ENCODE measurements around the gene ENTPD1. TPM values are rescaled to one million over a fixed set of nuclear protein-coding genes. Genes with fewer than 3 reads are reported as not detected.

ENTPD1 gene
- total RNA-seq, 2 experiments from 2014 or later, result 2.5 to 2.8 TPM

DNA sequence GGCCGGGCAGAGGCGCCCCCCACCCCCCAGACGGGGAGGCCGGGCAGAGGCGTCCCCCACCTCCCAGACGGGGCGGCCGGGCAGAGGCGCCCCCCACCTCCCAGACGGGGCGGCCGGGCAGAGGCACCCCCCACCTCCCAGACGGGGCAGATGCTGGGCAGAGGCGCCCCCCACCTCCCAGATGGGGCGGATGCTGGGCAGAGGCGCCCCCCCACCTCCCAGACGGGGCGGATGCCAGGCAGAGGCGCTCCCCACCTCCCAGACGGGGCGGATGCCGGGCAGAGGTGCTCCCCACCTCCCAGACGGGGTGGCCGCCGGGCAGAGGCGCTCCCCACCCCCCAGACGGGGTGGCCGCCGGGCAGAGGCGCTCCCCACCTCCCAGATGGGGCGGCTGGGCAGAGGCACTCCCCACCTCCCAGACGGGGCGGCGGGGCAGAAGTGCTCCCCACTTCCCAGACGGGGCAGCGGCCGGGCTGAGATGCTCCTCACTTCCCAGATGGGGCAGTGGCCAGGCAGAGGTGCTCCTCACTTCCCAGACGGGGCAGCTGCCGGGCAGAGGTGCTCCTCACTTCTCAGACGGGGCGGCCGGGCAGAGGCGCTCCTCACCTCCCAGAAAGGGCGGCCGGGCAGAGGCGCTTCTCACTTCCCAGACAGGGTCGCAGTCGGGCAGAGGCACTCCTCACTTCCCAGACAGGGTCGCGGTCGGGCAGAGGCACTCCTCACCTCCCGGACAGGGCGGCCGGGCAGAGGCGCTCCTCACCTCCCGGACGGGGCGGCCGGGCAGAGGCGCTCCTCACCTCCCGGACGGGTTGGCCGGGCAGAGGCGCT, 53.6 kb downstream of the ENTPD1 start:
- DNase-seq, result no peak
- Mint-ChIP-seq H3K27ac (no peak overlapping the region), H3K36me3 (no peaks in the 10 kb centered on the region), H3K4me3 (no peak overlapping the region), H3K27me3 (peaks cover 18% of the 10 kb centered on the region), H3K9me3 (no peaks in the 10 kb centered on the region), H3K4me1 (ENCODE audit: low read depth) (peaks cover 5% of the 10 kb centered on the region)
- intact Hi-C loops (cut with micrococcal nuclease), result no loop called here
- CTCF ChIA-PET, result no interaction called here
- POLR2A ChIA-PET, result no interaction called here

DNA sequence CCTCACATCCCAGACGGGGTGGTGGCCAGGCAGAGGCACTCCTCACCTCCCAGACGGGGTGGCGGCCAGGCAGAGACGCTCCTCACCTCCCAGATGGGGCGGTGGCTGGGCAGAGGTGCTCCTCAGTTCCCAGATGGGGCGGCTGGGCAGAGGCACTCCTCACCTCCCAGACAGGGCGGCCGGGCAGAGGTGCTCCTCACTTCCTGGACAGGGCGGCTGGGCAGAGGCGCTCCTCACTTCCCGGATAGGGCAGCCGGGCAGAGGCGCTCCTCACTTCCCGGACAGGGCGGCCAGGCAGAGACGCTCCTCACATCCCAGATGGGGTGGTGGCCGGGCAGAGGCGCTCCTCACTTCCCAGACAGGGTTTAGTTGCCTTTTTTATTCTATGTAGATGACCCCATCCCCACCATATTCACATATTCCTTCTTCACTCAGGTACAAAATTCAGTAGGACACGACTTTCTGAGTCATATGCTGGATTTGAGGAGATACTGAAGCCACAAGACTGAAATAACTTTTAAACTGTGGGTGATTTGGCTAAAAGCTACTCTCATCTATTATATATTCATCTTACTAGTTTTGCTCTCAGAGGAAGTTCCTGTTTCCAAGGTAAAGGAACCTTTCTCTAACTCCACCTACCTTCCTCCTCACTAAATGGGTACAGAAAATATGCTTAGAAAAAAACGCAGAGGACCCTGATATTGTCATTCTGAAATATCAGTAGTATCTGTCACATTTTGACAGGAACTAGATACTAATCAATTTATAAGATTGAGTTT, 54.4 kb downstream of the ENTPD1 start:
- intact Hi-C loops (cut with micrococcal nuclease), result no loop called here
- H3K4me1 Mint-ChIP-seq (ENCODE audit: low read depth), result peaks cover 10% of the 10 kb centered on the region
- ChIA-PET POLR2A (no interaction called here), CTCF (interaction anchor here (2.0 kb wide), 1 partner anchor 31 kb away, joined by 8 read pairs; no protein-coding TSS in a partner anchor)
- no peak overlapping the region for H3K27ac Mint-ChIP-seq
- no peaks in the 10 kb centered on the region for H3K9me3 Mint-ChIP-seq
- DNase-seq, result no peak
- H3K36me3 Mint-ChIP-seq, result no peaks in the 10 kb centered on the region
- peaks cover 18% of the 10 kb centered on the region for H3K27me3 Mint-ChIP-seq
- H3K4me3 Mint-ChIP-seq, result no peak overlapping the region

DNA sequence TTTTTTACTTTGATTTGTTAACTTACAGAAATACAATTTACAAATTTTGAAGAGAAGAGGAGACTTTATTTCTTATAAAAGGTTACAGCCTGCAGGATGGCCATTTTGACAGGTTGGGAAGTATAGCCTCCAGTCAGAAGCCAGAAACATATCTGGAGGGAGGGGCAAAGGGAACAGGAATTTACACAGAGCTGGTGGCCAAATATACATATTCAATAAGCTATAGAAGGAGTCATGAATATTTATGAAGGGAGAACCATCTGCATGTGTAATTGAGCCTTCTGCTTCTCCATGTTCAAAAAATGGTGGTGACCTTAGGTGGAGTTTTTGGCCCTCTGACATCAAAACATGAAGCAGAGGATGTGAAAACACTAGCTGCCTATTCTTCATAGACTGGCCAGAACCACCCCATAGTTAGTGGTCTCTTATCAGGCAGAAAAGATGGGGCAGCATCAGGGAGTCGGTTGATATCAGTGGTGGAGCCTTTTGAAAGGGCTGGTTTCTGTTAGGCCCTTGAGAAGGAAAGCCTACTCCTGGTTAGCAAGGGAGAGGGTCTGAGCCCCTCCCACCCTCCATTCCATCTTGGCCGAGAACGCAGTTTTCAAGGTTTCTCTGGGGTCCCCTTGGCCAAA, 57.2 kb downstream of the ENTPD1 start:
- Mint-ChIP-seq H3K36me3 (no peaks in the 10 kb centered on the region), H3K27ac (no peak overlapping the region), H3K4me3 (no peak overlapping the region), H3K4me1 (ENCODE audit: low read depth) (peaks cover 10% of the 10 kb centered on the region), H3K9me3 (no peaks in the 10 kb centered on the region), H3K27me3 (peaks cover 7% of the 10 kb centered on the region)
- intact Hi-C loops (cut with micrococcal nuclease), result no loop called here
- no peak for DNase-seq
- POLR2A ChIA-PET, result no interaction called here
- CTCF ChIA-PET, result no interaction called here

DNA sequence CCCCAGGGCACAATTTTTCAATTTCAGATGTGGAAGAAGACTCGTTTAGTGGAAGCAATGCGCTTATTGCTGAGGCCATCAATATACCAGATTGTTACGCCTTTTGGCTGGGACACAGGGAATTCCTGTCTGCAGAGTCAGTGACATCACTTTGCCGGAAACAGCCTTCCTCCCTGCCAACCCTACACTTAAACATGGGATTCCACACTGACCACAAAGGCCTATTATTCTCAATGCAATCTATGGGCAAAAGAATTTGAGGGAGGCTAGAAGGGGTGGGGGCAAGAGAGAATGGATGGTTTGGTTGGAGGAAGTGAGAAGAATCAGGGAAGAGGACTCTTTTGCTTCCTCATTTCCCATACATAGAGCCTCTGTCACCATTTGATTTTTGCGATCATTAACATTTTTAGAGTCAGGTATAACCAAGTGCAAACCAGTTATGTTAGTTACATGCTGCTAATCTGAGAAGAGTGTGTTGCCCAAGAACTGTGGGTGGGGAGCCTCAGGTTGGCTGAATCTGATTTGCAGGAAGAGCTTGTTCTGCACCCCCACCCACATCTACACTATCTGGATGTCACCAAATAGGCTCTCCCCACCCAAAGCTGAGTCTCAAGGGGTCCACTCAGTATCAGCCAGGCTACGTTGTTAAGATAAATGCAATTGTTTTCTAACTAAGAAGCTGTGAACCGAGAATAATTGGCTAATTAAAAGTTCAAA, 58.2 kb downstream of the ENTPD1 start:
- intact Hi-C loops (cut with micrococcal nuclease), result no loop called here
- no peak for DNase-seq
- H3K27ac Mint-ChIP-seq, result no peak overlapping the region
- H3K36me3 Mint-ChIP-seq, result no peaks in the 10 kb centered on the region
- peaks cover 13% of the 10 kb centered on the region for H3K4me1 Mint-ChIP-seq (ENCODE audit: low read depth)
- ChIA-PET CTCF (no interaction called here), POLR2A (no interaction called here)
- H3K9me3 Mint-ChIP-seq, result no peaks in the 10 kb centered on the region
- no peak overlapping the region for H3K4me3 Mint-ChIP-seq
- peaks cover 5% of the 10 kb centered on the region for H3K27me3 Mint-ChIP-seq

DNA sequence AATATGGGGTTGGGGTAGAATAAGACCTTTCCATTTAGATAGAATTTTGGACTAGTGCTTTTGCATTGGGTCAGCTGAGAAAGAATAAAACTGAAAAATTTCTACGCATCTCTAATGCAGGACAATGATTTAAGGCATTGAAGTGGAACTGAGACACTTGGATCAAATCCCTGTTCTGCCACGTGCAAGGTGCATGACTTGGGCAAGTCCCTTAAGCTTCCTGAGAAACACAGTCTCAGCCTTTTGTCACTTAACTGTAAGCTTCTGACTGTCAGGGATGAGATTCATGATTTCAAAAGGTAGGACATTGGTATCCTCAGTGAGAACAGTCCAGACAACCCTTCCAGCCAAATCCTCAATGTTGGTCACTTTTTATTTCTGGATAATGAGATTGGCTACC, 59.2 kb downstream of the ENTPD1 start:
- CTCF ChIA-PET, result no interaction called here
- H3K27ac Mint-ChIP-seq, result no peak overlapping the region
- no peaks in the 10 kb centered on the region for H3K9me3 Mint-ChIP-seq
- H3K36me3 Mint-ChIP-seq, result no peaks in the 10 kb centered on the region
- H3K4me3 Mint-ChIP-seq, result no peak overlapping the region
- POLR2A ChIA-PET, result no interaction called here
- no peak for DNase-seq
- intact Hi-C loops (cut with micrococcal nuclease), result no loop called here
- peaks cover 22% of the 10 kb centered on the region for H3K4me1 Mint-ChIP-seq (ENCODE audit: low read depth)
- H3K27me3 Mint-ChIP-seq, result peaks cover 5% of the 10 kb centered on the region

DNA sequence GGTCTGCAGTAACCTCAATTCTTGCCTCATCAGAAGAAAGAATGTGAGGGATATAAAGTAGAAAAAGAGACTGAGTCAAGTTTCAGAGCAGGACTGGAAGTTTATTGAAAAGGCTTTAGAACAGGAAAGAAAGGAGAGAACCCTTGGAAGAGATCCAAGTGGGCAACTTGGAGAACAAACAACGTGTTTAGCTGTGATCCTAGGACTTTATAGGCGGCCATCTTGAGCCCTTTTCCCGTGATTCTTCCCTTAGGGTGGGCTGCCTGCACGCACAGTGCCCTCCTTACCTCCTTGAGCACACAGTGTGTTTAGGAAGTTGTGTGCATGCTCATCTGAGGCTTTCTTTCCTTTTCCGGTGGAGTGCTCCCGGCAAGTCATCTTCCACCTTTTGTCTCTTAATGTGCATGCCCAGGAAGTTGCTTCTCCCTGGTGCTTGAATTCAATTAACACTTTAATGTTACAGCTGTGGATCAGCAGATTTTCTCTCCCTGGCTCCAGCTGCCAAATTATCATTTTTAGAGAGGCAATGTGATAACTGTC, 59.8 kb downstream of the ENTPD1 start:
- no peak for DNase-seq
- no peaks in the 10 kb centered on the region for H3K36me3 Mint-ChIP-seq
- peaks cover 22% of the 10 kb centered on the region for H3K4me1 Mint-ChIP-seq (ENCODE audit: low read depth)
- POLR2A ChIA-PET, result no interaction called here
- no peaks in the 10 kb centered on the region for H3K9me3 Mint-ChIP-seq
- CTCF ChIA-PET, result interaction anchor here (0.9 kb wide), 1 partner anchor 26 kb away, joined by 3 read pairs; no protein-coding TSS in a partner anchor
- peaks cover 5% of the 10 kb centered on the region for H3K27me3 Mint-ChIP-seq
- no peak overlapping the region for H3K4me3 Mint-ChIP-seq
- intact Hi-C loops (cut with micrococcal nuclease), result no loop called here
- H3K27ac Mint-ChIP-seq, result no peak overlapping the region

DNA sequence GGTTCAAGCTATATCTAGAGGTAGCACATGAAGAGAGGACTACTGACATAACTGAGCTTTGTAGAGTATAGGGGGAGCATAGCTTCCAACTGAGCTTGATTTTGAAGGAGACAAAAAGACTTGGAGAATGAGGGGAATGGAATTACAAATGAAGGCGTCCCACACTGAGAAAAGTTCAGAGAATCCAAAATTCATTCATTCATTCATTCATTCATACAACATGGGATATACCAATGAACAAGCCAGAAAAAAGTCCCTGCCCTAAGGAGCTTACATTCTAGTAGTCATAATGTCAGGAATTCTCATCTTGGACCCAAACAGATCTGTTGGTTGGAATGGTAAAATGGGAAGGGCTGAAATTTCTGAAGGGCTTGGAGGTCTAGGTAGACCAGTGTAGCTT, 62.0 kb downstream of the ENTPD1 start:
- peaks cover 6% of the 10 kb centered on the region for H3K27me3 Mint-ChIP-seq
- H3K4me3 Mint-ChIP-seq, result no peak overlapping the region
- CTCF ChIA-PET, result interaction anchor here (0.5 kb wide), 1 partner anchor 60 kb away, joined by 7 read pairs; no protein-coding TSS in a partner anchor
- H3K36me3 Mint-ChIP-seq, result no peaks in the 10 kb centered on the region
- H3K4me1 Mint-ChIP-seq (ENCODE audit: low read depth), result peaks cover 22% of the 10 kb centered on the region
- H3K27ac Mint-ChIP-seq, result no peak overlapping the region
- no peaks in the 10 kb centered on the region for H3K9me3 Mint-ChIP-seq
- intact Hi-C loops (cut with micrococcal nuclease), result no loop called here
- POLR2A ChIA-PET, result no interaction called here
- DNase-seq, result no peak

DNA sequence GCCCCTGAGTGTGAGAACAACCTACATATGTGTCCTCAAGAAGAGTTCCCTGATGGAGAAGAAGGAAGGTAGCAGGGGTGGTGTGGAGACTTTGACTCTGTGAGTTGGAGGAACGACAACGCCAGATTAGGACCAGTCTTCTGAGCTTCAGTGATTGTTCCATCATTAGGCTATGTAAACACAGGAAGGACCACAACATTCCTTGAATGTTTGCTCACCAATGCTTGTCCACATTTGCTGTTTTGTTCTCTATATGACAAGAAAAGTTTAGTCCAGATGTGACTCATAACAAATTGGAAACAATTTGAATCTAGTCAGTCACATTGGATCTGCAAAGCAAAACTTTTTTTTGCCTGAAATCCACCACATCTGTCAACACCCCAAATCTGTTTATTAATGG, 62.7 kb downstream of the ENTPD1 start:
- H3K4me1 Mint-ChIP-seq (ENCODE audit: low read depth), result peaks cover 22% of the 10 kb centered on the region
- H3K27me3 Mint-ChIP-seq, result peaks cover 6% of the 10 kb centered on the region
- no peak overlapping the region for H3K4me3 Mint-ChIP-seq
- H3K9me3 Mint-ChIP-seq, result no peaks in the 10 kb centered on the region
- CTCF ChIA-PET, result interaction anchor here (0.5 to 0.7 kb wide), 2 partner anchors 45 to 61 kb away, joined by 3 to 7 read pairs; no protein-coding TSS in a partner anchor
- no peaks in the 10 kb centered on the region for H3K36me3 Mint-ChIP-seq
- POLR2A ChIA-PET, result no interaction called here
- intact Hi-C loops (cut with micrococcal nuclease), result no loop called here
- no peak for DNase-seq
- H3K27ac Mint-ChIP-seq, result no peak overlapping the region

DNA sequence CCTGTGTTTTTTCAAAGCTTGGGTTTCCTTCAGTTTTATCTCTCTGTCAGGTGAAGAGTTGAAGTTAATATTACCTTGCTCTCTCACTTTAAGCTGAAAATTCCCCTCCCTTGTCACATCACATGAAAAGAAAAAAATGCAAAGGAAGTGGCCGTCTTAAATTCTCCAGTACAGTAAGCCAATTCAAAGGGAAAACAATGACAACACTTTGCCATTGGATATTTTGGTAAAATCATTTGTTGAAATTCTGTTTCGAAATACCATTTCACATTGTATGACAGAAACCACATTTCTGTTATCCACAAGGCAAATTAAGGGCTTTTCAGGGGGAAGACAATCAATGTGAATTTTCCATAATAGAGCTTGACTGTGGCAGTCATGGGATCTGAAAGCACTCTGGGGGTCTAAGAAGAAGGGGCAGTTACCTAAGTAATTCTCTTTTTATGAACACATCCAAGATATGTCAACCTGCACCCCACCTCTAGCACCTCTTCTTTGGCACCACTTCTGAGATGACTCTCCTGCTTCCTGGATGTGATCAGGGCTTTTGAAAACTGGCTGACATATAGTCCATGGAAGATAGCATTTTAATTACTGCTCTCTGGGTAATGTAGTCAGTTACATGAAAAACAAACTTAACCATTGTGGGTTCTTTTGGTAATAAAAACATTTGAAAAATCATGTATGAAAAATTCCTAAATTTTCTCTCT, 63.8 kb downstream of the ENTPD1 start:
- ChIA-PET POLR2A (no interaction called here), CTCF (interaction anchor here (0.6 kb wide), 1 partner anchor 41 kb away, joined by 3 read pairs; no protein-coding TSS in a partner anchor)
- H3K9me3 Mint-ChIP-seq, result no peaks in the 10 kb centered on the region
- no peak overlapping the region for H3K4me3 Mint-ChIP-seq
- no peak overlapping the region for H3K27ac Mint-ChIP-seq
- intact Hi-C loops (cut with micrococcal nuclease), result loop anchor here (1.0 kb wide), 1 partner anchor 13 kb away; no protein-coding TSS in a partner anchor
- no peaks in the 10 kb centered on the region for H3K36me3 Mint-ChIP-seq
- peaks cover 15% of the 10 kb centered on the region for H3K4me1 Mint-ChIP-seq (ENCODE audit: low read depth)
- DNase-seq, result no peak
- peaks cover 6% of the 10 kb centered on the region for H3K27me3 Mint-ChIP-seq

DNA sequence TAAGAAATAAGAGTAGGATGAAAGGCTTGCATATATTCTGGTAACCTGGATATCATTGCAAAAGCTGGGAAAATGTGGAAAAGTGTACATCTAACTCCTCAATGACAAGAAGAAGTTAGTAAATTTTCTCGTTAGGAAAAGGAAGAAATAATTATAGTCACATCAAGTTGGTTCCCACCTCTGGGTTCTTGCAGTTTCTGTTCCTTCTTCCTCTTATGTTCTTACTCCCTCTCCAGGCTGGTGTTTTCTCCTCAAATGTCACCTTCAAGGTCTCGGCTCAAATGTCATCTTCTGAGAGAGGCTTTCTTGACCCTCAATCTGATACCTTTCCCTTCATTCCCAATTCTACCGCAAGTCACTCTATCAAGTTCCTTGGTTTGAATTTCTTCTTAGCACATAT, 64.4 kb downstream of the ENTPD1 start:
- intact Hi-C loops (cut with micrococcal nuclease), result loop anchor here (1.0 kb wide), 1 partner anchor 12 kb away; no protein-coding TSS in a partner anchor
- Mint-ChIP-seq H3K36me3 (no peaks in the 10 kb centered on the region), H3K27ac (no peak overlapping the region), H3K4me1 (ENCODE audit: low read depth) (peaks cover 12% of the 10 kb centered on the region), H3K9me3 (no peaks in the 10 kb centered on the region), H3K27me3 (peaks cover 6% of the 10 kb centered on the region), H3K4me3 (no peak overlapping the region)
- no peak for DNase-seq
- ChIA-PET POLR2A (no interaction called here), CTCF (no interaction called here)

DNA sequence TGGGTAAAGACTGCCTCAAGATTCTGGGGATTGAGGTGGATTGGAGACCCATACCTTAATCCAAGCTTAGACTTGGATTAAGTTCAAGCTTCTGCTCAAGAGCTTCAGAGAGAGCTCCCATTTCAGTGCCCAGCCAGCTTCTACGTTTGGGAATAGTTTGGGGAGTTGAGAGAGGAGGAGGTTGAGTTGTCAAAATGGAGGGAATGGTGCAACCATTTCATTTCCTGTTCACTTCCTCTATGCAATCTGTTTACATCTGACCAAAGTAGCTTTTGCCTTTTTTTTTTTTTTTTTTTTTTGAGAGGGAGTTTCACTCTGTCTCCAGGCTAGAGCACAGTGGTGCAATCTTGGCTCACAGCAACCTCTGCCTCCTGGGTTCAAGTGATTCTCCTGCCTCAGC, 65.8 kb downstream of the ENTPD1 start:
- Mint-ChIP-seq H3K9me3 (no peaks in the 10 kb centered on the region), H3K4me3 (no peak overlapping the region), H3K36me3 (no peaks in the 10 kb centered on the region), H3K27me3 (peaks cover 6% of the 10 kb centered on the region), H3K4me1 (ENCODE audit: low read depth) (peaks cover 12% of the 10 kb centered on the region), H3K27ac (no peak overlapping the region)
- POLR2A ChIA-PET, result no interaction called here
- intact Hi-C loops (cut with micrococcal nuclease), result no loop called here
- CTCF ChIA-PET, result interaction anchor here (0.6 kb wide), 1 partner anchor 127 kb away, joined by 3 read pairs; no protein-coding TSS in a partner anchor
- DNase-seq, result no peak
